GM23248 (cell line): ENCODE results near the gene EMC8. TPM values are rescaled to one million over a fixed set of nuclear protein-coding genes. Genes with fewer than 3 reads are reported as not detected.

Source experiments
- DNase-seq: peaks from one replicate; pipeline ENCODE4 v3.0.0-alpha.2; 2015
- H2AFZ ChIP-seq: fragments of 200-600 bp; sonication (generic); 2 replicates; pipeline ENCODE4 v1.6.1; 2016; ENCODE audit warnings: antibody characterized with exemption
- H3F3A ChIP-seq: fragments of 200-600 bp; sonication (generic); 2 replicates; pipeline ENCODE4 v1.6.1; 2016; ENCODE audit warnings: mild to moderate bottlenecking, antibody characterized with exemption, mixed run types; ENCODE audit not compliant: insufficient read depth
- H3K27ac ChIP-seq: fragments of 200-600 bp; sonication (generic); 2 replicates; pipeline ENCODE4 v1.5.1; 2016; ENCODE audit warnings: mild to moderate bottlenecking
- H3K27me3 ChIP-seq: fragments of 200-600 bp; sonication (generic); replicated peaks from 2 replicates; pipeline ENCODE4 v1.6.1; 2016; ENCODE audit warnings: mild to moderate bottlenecking; ENCODE audit not compliant: insufficient read depth
- H3K36me3 ChIP-seq: fragments of 200-600 bp; sonication (generic); 2 replicates; pipeline ENCODE4 v1.6.1; 2016; ENCODE audit warnings: low read depth, mild to moderate bottlenecking
- H3K4me1 ChIP-seq: fragments of 200-600 bp; sonication (generic); 2 replicates; pipeline ENCODE4 v1.6.1; 2016; ENCODE audit warnings: mild to moderate bottlenecking; ENCODE audit not compliant: insufficient read depth
- H3K4me2 ChIP-seq: fragments of 200-600 bp; sonication (generic); one replicate; pipeline ENCODE4 v1.6.1; 2016; ENCODE audit warnings: mild to moderate bottlenecking; ENCODE audit not compliant: unreplicated experiment
- H3K4me3 ChIP-seq: fragments of 200-600 bp; sonication (generic); 2 replicates; pipeline ENCODE4 v1.5.1; 2016; ENCODE audit warnings: mild to moderate bottlenecking
- H3K79me2 ChIP-seq: fragments of 200-600 bp; sonication (generic); 2 replicates; pipeline ENCODE4 v1.6.1; 2016; ENCODE audit warnings: mild to moderate bottlenecking; ENCODE audit not compliant: insufficient read depth
- H3K9ac ChIP-seq: fragments of 200-600 bp; sonication (generic); 2 replicates; pipeline ENCODE4 v1.6.1; 2016; ENCODE audit warnings: mild to moderate bottlenecking
- H3K9me2 ChIP-seq: fragments of 200-600 bp; sonication (generic); 2 replicates; pipeline ENCODE4 v1.6.1; 2016; ENCODE audit warnings: mixed run types, mild to moderate bottlenecking, moderate library complexity; ENCODE audit not compliant: insufficient read depth
- H3K9me3 ChIP-seq: fragments of 200-600 bp; sonication (generic); one replicate; pipeline ENCODE4 v1.6.1; 2017; ENCODE audit warnings: low read depth
- H4K20me1 ChIP-seq: fragments of 200-600 bp; sonication (generic); 2 replicates; pipeline ENCODE4 v1.6.0; 2016; ENCODE audit not compliant: insufficient read depth
- EZH2 ChIP-seq: fragments of 200-600 bp; sonication (generic); IDR thresholded peaks from 2 replicates; pipeline ENCODE4 v1.6.1; 2018; ENCODE audit warnings: antibody characterized with exemption, mild to moderate bottlenecking; ENCODE audit not compliant: insufficient read depth, poor library complexity, severe bottlenecking
- EZH2phosphoT487 ChIP-seq: fragments of 200-600 bp; sonication (generic); IDR thresholded peaks from 2 replicates; pipeline ENCODE4 v1.6.1; 2018; ENCODE audit warnings: antibody characterized with exemption, moderate library complexity, mild to moderate bottlenecking, low read depth; ENCODE audit not compliant: insufficient read depth
- WGBS, 2 experiments: methylation state at CpG; one replicate each; pipeline ENCODE4 v1.1.6; 2015 to 2017; ENCODE audit warnings: low lambda C conversion rate in 2 of 2, low coverage in 1 of 2; ENCODE audit errors: missing lambda C conversion rate in 2 of 2; 5-methylcytosine and 5-hydroxymethylcytosine counted together
- in situ Hi-C: fragments of 300-500 bp; cut with MboI; formaldehyde crosslinking; loops from 2 replicates; pipeline ENCODE4 v1.15.0; 2020
- polyA plus RNA-seq: library from polyadenylated mRNA; unstranded; fragments of >200 nt; fragmentation: Nextera tagmentation; extraction: Ambion mirVana; gene quantifications from 2 replicates; pipeline ENCODE4 v1.2.1, GENCODE V29; 2016
- total RNA-seq: library from RNA; depleted of rRNA; stranded (reverse); fragments of >200 nt; shearing (Covaris generic); gene quantifications from 2 replicates; pipeline ENCODE4 v1.2.3, GENCODE V29; 2014

Gene EMC8
- total and polyA plus RNA-seq, 2 experiments from 2014 or later: 35.2 to 39.4 TPM

GRCh38 chr16:85759136-85759535 lies 40.2 kb downstream of the EMC8 start:
- Histone ChIP-seq H3K4me2 (no peak overlapping the region), H3K4me1 (0 out of 2 replicates have a peak, but pooled peaks cover 7% of the 10 kb centered on the region), H3K27ac (no peak overlapping the region), H3F3A (peaks cover 8% of the 10 kb centered on the region), H3K9ac (no peak overlapping the region), H3K9me2 (no peaks in the 10 kb centered on the region), H3K79me2 (no peaks in the 10 kb centered on the region), H3K27me3 (0 out of 2 replicates have a peak, but pooled peaks cover 6% of the 10 kb centered on the region), H2AFZ (no peak overlapping the region), H3K9me3 (no peaks in the 10 kb centered on the region), H3K36me3 (no peaks in the 10 kb centered on the region), H3K4me3 (no peak overlapping the region), H4K20me1 (no peaks in the 10 kb centered on the region)
- 88 to 89% methylated on average over 16 of the region's 16 CpGs for WGBS, 2 experiments
- in situ Hi-C loops: no loop called here
- TF ChIP-seq EZH2phosphoT487 (no peak), EZH2 (no peak)
- no peak for DNase-seq

- no peak overlapping the region for H3K9ac ChIP-seq
- no peak overlapping the region for H3K4me2 ChIP-seq
- TF ChIP-seq EZH2phosphoT487 (no peak), EZH2 (no peak)
- 0 out of 2 replicates have a peak, but pooled peaks cover 6% of the 10 kb centered on the region for H3K27me3 ChIP-seq
- peaks cover 8% of the 10 kb centered on the region for H3F3A ChIP-seq
- peak; percentile 50 for DNase-seq
- no peak overlapping the region for H2AFZ ChIP-seq
- H3K4me1 ChIP-seq: 0 out of 2 replicates have a peak, but pooled peaks cover 7% of the 10 kb centered on the region
- no peak overlapping the region for H3K27ac ChIP-seq
- no peaks in the 10 kb centered on the region for H4K20me1 ChIP-seq
- H3K9me3 ChIP-seq: no peaks in the 10 kb centered on the region
- in situ Hi-C loops: no loop called here
- no peaks in the 10 kb centered on the region for H3K9me2 ChIP-seq
- H3K36me3 ChIP-seq: no peaks in the 10 kb centered on the region
- H3K79me2 ChIP-seq: no peaks in the 10 kb centered on the region
- 53 to 65% methylated on average over 7 of the region's 7 CpGs for WGBS, 2 experiments
- H3K4me3 ChIP-seq: no peak overlapping the region
Observed at GRCh38 chr16:85757341-85757822, 42.0 kb downstream of the EMC8 start.

GRCh38 chr16:85755929-85756768 lies 43.2 kb downstream of the EMC8 start:
- TF ChIP-seq EZH2: no peak
- TF ChIP-seq EZH2phosphoT487: no peak
- no peaks in the 10 kb centered on the region for H3K36me3 ChIP-seq
- 0 out of 2 replicates have a peak, but pooled peaks cover 5% of the 10 kb centered on the region for H3K27me3 ChIP-seq
- H2AFZ ChIP-seq: no peak overlapping the region
- H3K79me2 ChIP-seq: no peaks in the 10 kb centered on the region
- in situ Hi-C loops: no loop called here
- H3K9ac ChIP-seq: no peak overlapping the region
- H3K4me2 ChIP-seq: no peak overlapping the region
- no peak overlapping the region for H3K4me3 ChIP-seq
- H3K9me3 ChIP-seq: no peaks in the 10 kb centered on the region
- no peaks in the 10 kb centered on the region for H4K20me1 ChIP-seq
- WGBS, 2 experiments: 75 to 79% methylated on average over 25 of the region's 25 CpGs
- peak; percentile 17 for DNase-seq
- H3K4me1 ChIP-seq: 0 out of 2 replicates have a peak, but pooled peaks cover 12% of the 10 kb centered on the region
- no peak overlapping the region for H3K27ac ChIP-seq
- peaks cover 8% of the 10 kb centered on the region for H3F3A ChIP-seq
- H3K9me2 ChIP-seq: no peaks in the 10 kb centered on the region

DNA sequence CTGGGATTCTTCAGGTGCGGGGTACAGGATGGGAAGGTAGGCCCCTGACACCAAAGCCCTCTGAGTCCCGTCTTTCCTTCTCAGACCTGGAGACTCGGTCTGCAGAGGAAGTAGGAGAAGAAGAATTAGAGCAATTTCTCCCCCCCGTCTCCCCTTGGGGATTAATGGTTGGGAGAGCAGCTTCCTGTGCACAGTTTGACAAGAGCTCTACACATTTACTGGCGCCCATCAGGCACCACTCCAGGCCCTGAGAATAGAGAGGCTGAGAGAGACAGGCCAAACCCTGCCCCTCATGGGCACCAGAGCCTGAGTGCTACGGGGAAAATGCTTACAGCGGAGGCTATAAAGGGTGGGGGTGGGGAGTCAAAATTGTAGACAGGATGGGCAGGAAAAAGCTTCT lies 44.9 kb downstream of the EMC8 start:
- WGBS, 2 experiments: 82 to 86% methylated on average over 7 of the region's 7 CpGs
- in situ Hi-C loops: no loop called here

More for the DNA sequence above, 44.9 kb downstream of the EMC8 start:
- no peaks in the 10 kb centered on the region for H3K79me2 ChIP-seq
- H3K4me2 ChIP-seq: no peak overlapping the region
- H3K9ac ChIP-seq: no peak overlapping the region
- H2AFZ ChIP-seq: no peak overlapping the region
- no peaks in the 10 kb centered on the region for H3K9me3 ChIP-seq
- H3K27ac ChIP-seq: no peak overlapping the region
- no peak for TF ChIP-seq EZH2
- no peak for TF ChIP-seq EZH2phosphoT487
- no peaks in the 10 kb centered on the region for H3K9me2 ChIP-seq
- no peaks in the 10 kb centered on the region for H4K20me1 ChIP-seq
- no peaks in the 10 kb centered on the region for H3K27me3 ChIP-seq
- no peaks in the 10 kb centered on the region for H3K36me3 ChIP-seq
- 0 out of 2 replicates have a peak, but pooled peaks cover 12% of the 10 kb centered on the region for H3K4me1 ChIP-seq
- DNase-seq: no peak
- H3F3A ChIP-seq: peaks cover 8% of the 10 kb centered on the region
- H3K4me3 ChIP-seq: no peak overlapping the region
